GM13977 (cell line): ENCODE measurements around the gene MANF.

ENCODE experiments used
- DNase-seq: peaks from one replicate; pipeline ENCODE4 v3.0.0; 2012; ENCODE audit warnings: low spot score
- CTCF ChIP-seq: IDR thresholded peaks from 2 replicates; pipeline ENCODE4 v1.5.1; 2012; ENCODE audit warnings: mild to moderate bottlenecking, control low read depth; ENCODE audit not compliant: insufficient read depth; ENCODE audit errors: extremely low read depth, missing control alignments
- in situ Hi-C: fragments of 300-500 bp; cut with MboI; formaldehyde crosslinking; loops from one replicate; pipeline ENCODE4 v1.12.0; 2022; ENCODE audit warnings: low sequenced_read_pairs, low pct_unique_long_range_greater_than_20kb, mixed read lengths, inconsistent platforms; ENCODE audit not compliant: unreplicated experiment

The MANF gene

DNA sequence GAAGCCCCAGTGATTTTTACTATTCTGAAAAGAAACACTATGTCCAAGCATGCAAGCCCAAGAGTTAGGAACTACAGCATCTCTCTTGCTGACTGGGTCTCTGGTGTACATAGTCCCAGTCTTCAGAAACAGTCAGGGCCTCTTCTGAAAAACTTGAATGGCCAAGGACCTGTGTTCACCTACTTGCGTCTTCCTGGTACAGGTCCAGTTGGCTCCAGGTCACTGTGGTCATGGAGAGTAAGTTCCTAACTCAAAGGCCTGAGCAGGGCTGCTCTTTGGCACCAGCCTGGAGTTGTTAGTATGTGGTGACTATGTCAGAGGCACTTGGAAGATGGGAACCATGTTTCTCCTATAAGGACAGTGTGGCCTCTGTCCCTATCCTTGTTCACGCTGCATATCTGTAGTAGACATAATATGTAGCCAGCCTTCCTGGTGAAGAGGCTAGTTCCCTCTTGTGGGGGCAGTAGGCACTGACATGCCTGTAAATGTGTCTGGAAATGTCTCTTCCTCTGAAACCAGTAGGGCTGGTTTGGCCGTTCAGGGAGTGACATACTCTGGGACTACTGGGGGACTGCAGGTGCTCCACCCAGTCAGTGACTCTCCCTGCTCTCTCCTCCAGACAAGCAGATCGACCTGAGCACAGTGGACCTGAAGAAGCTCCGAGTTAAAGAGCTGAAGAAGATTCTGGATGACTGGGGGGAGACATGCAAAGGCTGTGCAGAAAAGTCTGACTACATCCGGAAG is 3.4 kb downstream of the MANF start:
- no peak for DNase-seq
- TF ChIP-seq CTCF, result no peak
- in situ Hi-C loops, result no loop called here

DNA sequence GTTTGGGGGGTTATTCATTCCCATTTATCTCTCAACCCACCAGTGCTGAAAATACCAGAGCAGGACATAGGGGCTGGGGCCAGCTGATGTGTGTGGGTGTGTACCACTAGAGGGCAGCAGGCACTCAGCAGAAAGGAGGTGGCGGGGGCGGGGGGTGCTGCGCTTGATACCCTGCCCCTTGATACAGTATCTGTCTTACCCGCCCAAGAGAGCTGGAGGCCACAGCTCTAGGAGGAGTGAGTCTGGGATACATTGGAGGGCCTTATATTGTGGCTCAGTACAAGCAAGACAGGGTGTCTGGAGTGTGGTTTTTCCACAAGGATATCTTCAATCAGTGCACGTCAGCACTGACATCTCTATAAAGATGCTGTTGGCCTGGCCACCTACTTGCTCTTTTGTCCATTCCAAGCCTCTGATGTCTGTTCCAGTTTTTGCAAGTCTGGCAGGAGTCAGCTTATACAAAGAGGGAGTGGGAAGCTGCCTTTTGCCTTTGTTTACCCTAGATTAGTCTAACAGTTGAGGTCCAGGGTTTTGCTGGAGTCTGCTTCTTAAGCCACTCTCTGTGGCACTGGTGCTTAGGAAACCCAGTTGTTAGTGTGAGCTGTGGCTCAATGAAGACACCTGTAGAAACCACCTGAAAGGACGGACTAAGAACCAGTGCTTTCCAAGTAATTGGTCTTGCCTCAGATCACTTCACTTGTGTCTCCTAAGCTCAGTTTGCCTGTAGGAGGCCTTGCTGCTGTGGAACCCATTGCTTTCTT is 4.5 kb downstream of the MANF start:
- in situ Hi-C loops, result no loop called here
- TF ChIP-seq CTCF, result peak; percentile 82
- DNase-seq, result peak; percentile 66

- in situ Hi-C loops, result no loop called here
- TF ChIP-seq CTCF, result no peak
- DNase-seq, result no peak
Observed at GRCh38 chr3:51390246-51391074, 5.4 kb downstream of the MANF start.

DNA sequence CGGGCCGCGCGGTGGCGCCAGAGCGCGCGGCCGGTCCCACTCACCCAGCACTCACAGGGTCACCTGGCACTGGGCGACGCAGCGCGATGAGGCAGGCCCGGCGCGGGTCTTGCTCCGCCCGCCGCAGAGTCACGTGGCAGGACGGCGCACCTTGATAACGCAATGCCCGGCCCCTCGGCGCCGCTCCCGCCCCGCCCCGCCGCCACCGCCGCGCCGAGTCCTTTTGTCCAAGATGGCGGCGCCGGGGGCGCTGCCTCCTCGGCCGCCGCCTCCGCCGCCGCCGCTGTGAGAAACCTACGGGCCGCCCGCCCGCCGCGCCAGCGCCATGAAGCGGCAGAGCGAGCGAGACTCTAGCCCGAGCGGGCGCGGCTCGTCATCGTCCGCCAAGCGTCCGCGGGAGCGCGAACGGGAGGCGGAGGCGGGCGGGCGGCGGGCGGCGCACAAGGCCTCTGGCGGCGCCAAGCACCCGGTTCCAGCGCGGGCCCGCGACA is 6.0 kb downstream of the MANF start, which contains the start of gene RBM15B:
Gene RBM15B (plus strand): TSS at position 211 of the 491 bp plus-strand sequence. CDS start 115 bp downstream, at position 326.
- peak; percentile 95 for TF ChIP-seq CTCF
- in situ Hi-C loops, result no loop called here
- DNase-seq, result peak; percentile 99

GRCh38 chr3:51391566-51392354 is 6.7 kb downstream of the MANF start:
- peak; percentile 66 for DNase-seq
- no peak for TF ChIP-seq CTCF

More at GRCh38 chr3:51391566-51392354, 6.7 kb downstream of the MANF start:
- in situ Hi-C loops, result no loop called here
